ENCODE results near the gene EXOG.

EXOG gene

DNA sequence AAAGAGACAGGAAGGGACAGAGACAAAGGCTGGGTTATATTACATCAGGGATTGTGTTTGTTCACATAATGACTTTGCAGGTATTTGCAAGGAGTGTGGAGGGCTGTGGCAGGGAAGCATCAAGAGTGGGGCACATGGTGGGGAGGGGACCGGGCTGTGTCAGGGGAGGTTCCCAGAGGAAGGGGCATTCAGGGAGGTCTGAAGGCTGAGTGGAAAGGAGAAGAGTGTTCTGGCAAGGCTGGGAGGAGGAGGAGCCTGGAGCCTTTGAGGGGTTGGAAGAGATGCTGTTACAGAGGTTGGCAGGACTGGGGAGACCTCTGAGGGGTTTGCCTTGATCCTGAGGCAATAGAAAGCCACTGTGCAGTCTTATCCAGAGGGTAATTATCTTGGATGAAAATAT, 49.4 kb downstream of the EXOG start:
- H3K4me3 ChIP-seq (ENCODE audit: low read depth, low read length) = no peak overlapping the region
- no peak for DNase-seq (ENCODE audit: low read depth)
- TF ChIP-seq POLR2A (IDR thresholded peaks at IDR 0.05; ENCODE audit: extremely low read depth, insufficient read length) (no peak), MYC (IDR thresholded peaks at IDR 0.05; ENCODE audit: low read depth, low read length) (no peak)

DNA sequence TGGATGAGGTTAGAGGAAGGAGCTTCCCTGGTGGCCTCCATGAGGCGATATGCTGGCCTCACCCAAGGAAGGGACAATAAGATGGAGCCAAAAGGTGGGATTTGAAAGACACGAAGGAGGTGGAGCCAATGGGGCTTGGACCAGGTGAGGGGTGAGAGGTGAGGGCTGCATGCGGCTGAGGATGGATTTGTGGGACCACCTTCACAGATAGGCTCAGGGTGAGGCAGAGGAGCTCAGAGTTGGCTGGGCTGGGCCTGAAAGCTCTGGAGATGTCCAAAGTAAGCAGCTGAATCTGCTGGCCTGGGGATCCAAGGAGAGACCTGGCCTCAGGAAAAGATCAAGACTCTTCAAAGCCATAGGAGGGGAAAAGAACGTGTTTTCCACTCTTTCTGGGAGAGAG, 49.8 kb downstream of the EXOG start:
- DNase-seq (ENCODE audit: low read depth) = no peak
- H3K4me3 ChIP-seq (ENCODE audit: low read depth, low read length) = no peak overlapping the region
- TF ChIP-seq POLR2A (IDR thresholded peaks at IDR 0.05; ENCODE audit: extremely low read depth, insufficient read length) = no peak
- TF ChIP-seq, protein P1, sequence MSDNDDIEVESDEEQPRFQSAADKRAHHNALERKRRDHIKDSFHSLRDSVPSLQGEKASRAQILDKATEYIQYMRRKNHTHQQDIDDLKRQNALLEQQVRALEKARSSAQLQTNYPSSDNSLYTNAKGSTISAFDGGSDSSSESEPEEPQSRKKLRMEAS (IDR thresholded peaks at IDR 0.05; ENCODE audit: low read depth, low read length) = no peak
- TF ChIP-seq MYC (IDR thresholded peaks at IDR 0.05; ENCODE audit: low read depth, low read length) = no peak
- TF ChIP-seq, protein P2, sequence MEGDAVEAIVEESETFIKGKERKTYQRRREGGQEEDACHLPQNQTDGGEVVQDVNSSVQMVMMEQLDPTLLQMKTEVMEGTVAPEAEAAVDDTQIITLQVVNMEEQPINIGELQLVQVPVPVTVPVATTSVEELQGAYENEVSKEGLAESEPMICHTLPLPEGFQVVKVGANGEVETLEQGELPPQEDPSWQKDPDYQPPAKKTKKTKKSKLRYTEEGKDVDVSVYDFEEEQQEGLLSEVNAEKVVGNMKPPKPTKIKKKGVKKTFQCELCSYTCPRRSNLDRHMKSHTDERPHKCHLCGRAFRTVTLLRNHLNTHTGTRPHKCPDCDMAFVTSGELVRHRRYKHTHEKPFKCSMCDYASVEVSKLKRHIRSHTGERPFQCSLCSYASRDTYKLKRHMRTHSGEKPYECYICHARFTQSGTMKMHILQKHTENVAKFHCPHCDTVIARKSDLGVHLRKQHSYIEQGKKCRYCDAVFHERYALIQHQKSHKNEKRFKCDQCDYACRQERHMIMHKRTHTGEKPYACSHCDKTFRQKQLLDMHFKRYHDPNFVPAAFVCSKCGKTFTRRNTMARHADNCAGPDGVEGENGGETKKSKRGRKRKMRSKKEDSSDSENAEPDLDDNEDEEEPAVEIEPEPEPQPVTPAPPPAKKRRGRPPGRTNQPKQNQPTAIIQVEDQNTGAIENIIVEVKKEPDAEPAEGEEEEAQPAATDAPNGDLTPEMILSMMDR (IDR thresholded peaks at IDR 0.05; ENCODE audit: low read depth, low read length) = no peak

DNA sequence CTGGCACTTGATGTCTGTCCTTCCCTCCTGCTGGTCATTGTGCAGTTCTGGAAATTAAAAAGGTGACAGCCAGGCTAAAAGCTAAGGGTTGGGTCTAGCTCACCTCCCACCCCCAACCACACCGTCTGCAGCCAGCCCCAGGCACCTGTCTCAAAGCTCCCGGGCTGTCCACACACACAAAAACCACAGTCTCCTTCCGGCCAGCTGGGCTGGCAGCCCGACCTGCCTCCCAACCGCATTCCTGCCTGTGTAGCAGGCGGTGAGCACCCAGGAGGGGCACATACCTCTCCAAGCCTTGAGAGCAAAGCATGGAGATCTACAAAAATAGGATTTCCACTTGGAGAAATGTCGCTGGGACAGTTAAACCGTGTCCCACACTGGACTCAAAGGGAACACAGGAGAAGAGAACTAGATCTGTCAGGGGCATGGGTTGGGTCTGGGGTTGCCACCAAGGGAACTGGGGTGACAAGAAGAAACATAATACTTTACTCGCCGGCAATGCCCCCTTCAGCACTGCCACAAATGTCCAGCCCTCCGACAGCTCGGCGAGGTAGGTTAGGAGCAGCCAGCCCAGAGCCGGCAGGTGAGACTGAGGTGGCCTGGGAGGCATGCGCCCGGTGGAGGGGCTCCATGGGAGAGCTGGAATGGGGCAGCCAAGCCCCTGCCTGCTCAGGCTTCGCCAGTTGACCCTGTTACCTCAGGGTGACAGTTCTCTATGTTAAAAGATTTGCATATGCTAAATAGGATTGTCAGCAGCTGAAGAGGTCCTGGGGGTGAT, 52.2 kb downstream of the EXOG start:
- no peak for TF ChIP-seq MYC (IDR thresholded peaks at IDR 0.05; ENCODE audit: low read depth, low read length)
- TF ChIP-seq, protein P2 (IDR thresholded peaks at IDR 0.05; ENCODE audit: low read depth, low read length) = no peak
- TF ChIP-seq, protein P1 (IDR thresholded peaks at IDR 0.05; ENCODE audit: low read depth, low read length) = no peak
- TF ChIP-seq POLR2A (IDR thresholded peaks at IDR 0.05; ENCODE audit: extremely low read depth, insufficient read length) = no peak
- DNase-seq (ENCODE audit: low read depth) = no peak
- H3K4me3 ChIP-seq (ENCODE audit: low read depth, low read length) = no peak overlapping the region

DNA sequence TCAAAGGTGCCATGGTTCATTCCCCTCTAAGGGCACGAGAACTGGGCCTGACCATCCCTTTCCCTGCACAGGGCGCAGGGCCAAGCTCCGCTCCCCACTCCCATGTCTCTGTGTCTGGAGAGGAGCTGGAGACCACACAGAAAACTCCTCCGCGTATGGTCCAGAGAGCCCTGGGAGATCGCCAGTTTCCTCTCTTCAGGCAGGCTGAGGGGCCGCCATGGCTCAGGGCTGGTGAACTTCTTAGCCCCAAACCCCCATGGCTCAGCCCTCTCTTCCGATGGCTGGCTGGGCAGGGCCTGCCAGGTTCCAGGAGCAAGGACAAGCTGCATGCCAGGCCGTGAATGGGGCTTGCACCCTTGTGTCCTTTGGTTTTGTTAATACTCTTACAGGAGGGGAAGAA, 52.9 kb downstream of the EXOG start:
- DNase-seq (ENCODE audit: low read depth) = no peak
- TF ChIP-seq MYC (IDR thresholded peaks at IDR 0.05; ENCODE audit: low read depth, low read length) = no peak
- TF ChIP-seq, protein P2 (IDR thresholded peaks at IDR 0.05; ENCODE audit: low read depth, low read length) = no peak
- TF ChIP-seq POLR2A (IDR thresholded peaks at IDR 0.05; ENCODE audit: extremely low read depth, insufficient read length) = no peak
- TF ChIP-seq, protein P1 (IDR thresholded peaks at IDR 0.05; ENCODE audit: low read depth, low read length) = no peak
- no peak overlapping the region for H3K4me3 ChIP-seq (ENCODE audit: low read depth, low read length)

DNA sequence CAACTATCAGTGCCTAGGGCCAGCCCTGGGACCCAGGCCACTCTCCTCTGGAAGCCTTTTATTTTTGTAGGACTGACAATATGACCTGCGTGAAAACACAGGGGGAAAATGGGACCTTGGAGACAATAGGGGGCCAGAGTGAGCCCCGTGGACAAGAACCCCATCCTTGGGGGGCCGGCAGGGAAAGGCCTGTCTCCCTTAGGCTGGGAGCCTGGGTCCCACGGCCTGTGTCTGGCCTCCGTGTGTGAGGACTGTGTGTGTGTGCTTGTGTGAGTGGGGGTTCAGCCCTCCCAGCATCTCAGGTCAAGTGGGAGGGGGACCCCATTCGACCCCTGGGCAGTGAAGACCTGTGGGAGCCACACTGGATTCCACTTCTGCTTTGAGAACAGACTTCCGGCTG, 53.3 kb downstream of the EXOG start:
- TF ChIP-seq POLR2A (IDR thresholded peaks at IDR 0.05; ENCODE audit: extremely low read depth, insufficient read length) (no peak), MYC (IDR thresholded peaks at IDR 0.05; ENCODE audit: low read depth, low read length) (no peak)
- TF ChIP-seq, protein P1 (IDR thresholded peaks at IDR 0.05; ENCODE audit: low read depth, low read length) = no peak
- TF ChIP-seq, protein P2 (IDR thresholded peaks at IDR 0.05; ENCODE audit: low read depth, low read length) = no peak
- DNase-seq (ENCODE audit: low read depth) = no peak
- no peak overlapping the region for H3K4me3 ChIP-seq (ENCODE audit: low read depth, low read length)

DNA sequence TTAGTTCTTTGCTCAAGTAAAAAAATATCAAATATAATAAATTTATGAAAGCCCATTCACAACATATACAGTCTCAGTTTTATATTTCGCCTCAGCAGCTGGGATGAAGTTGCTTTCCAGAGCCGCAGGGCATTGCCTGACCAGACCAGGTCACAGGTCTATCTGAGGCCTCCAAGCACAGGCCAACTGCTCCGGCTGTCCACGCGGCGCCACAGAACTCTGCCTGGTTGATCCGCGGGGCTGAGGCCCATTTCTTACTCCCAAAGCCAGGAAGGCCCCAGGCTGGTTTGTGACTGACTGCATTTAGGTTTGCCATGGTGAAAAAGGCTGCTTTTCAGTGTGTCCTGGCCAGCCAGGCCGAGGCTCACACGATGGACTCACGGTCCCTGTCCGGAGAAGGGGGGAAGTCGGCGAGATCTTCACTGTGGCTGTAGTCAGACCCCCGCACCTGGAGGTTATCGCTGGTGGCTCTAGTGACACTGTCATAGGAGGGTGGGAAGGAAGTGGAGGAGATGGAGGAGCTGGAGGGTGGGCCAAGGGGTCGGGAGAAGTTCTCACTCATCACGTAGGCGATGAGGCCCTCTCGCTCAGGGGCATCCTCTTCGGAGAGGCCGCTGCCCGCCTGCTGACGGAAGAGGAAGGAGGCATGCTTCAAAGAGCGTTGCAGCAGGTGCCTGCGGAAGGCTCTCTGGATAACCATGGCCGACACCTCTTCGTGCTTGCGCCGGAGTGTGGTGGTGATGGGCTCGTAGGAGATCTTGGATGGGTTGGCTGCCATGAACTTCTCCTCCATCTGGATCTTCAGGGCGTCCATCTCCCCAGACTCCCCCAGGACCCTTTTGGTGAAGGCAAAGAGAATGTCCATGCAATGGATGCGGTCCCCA, 54.1 kb downstream of the EXOG start:
- no peak overlapping the region for H3K4me3 ChIP-seq (ENCODE audit: low read depth, low read length)
- no peak for DNase-seq (ENCODE audit: low read depth)
- TF ChIP-seq MYC (IDR thresholded peaks at IDR 0.05; ENCODE audit: low read depth, low read length) (no peak), POLR2A (IDR thresholded peaks at IDR 0.05; ENCODE audit: extremely low read depth, insufficient read length) (no peak)
- TF ChIP-seq, protein P2 (IDR thresholded peaks at IDR 0.05; ENCODE audit: low read depth, low read length) = no peak
- TF ChIP-seq, protein P1 (IDR thresholded peaks at IDR 0.05; ENCODE audit: low read depth, low read length) = no peak
